Pancreas (tissue), 10 donors: Measurements from ENCODE around the gene KIF5C. TPM values are rescaled to one million over a fixed set of nuclear protein-coding genes. Genes with fewer than 3 reads are reported as not detected.

Experiments used
- ATAC-seq, 4 donors: fragments of 200-7000 bp; cut with Tn5 transposase; one replicate each; pipeline versions ENCODE4 v1.8.0 to v1.9.1; 2020; ENCODE audit warnings: mild to moderate bottlenecking in 4 of 4, moderate library complexity in 4 of 4
- DNase-seq, 6 donors: peaks; one replicate each; pipeline ENCODE4 v3.0.0-alpha.2; 2020
- FAIRE-seq: peaks from 2 replicates; lab custom pipeline; 2012; peaks lifted over from hg19 to GRCh38; lab: Jason Lieb, UNC
- H3K27ac ChIP-seq, 4 donors: fragments of 200-600 bp; sonication (generic); 1 replicate in 3 of 4; 2 replicates in 1 of 4; pipeline versions ENCODE4 v1.5.0 to v1.8.0; 2020
- H3K27me3 ChIP-seq, 4 donors: fragments of 200-600 bp; one replicate each; pipeline ENCODE4 v1.8.0; 2021
- H3K36me3 ChIP-seq, 3 donors: fragments of 200-600 bp; sonication (generic) in 1 of 3; one replicate each; pipeline versions ENCODE4 v1.5.0 to v1.8.0; 2020 to 2021
- H3K4me1 ChIP-seq, 3 donors: fragments of 200-600 bp; one replicate each; pipeline ENCODE4 v1.8.0; 2021
- H3K4me3 ChIP-seq, 4 donors: fragments of 200-600 bp; sonication (generic) in 2 of 4; one replicate each; pipeline versions ENCODE4 v1.5.0 to v1.8.0; 2020 to 2021
- H3K9me3 ChIP-seq, 4 donors: fragments of 200-600 bp; one replicate each; pipeline ENCODE4 v1.8.0; 2021
- WGBS, 2 donors: extraction: QIAGEN DNeasy Blood & Tissue Kit; methylation state at CpG; one replicate each; pipeline ENCODE4 v1.1.7; 2013; 5-methylcytosine and 5-hydroxymethylcytosine counted together
- intact Hi-C, 3 donors: fragments of 100-400 bp; cut with DNase I; formaldehyde crosslinking; loops; one replicate each; pipeline versions ENCODE4 v1.11.1 to v1.14.2; 2022
- polyA plus RNA-seq, 2 donors: library from polyadenylated mRNA; stranded (reverse); fragments of 200-250 nt; gene quantifications; one replicate each; pipeline ENCODE4 v1.2.3, GENCODE V29; 2013
- total RNA-seq, 6 donors: library from RNA; stranded (reverse); fragmentation: NEBNext Ultra II Directional in 4 of 6; extraction: Animal tissue kit (Norgen Biotek cat#: 25700) in 4 of 6; gene quantifications; one replicate each; pipeline versions ENCODE4 v1.2.1 to v1.2.4, GENCODE V29; 2021 to 2023
- TF ChIP-seq, protein P1 (sequence below), 4 donors: fragments of 200-600 bp; sonication (generic) in 3 of 4; IDR thresholded peaks; one replicate each; pipeline versions ENCODE4 v1.5.0 to v1.8.0; 2021; ENCODE audit warnings: antibody characterized with exemption in 4 of 4
- donor health status: healthy with polysubstance abuse.
- donor health status: DM: no; HTN: no; CAD: no; lungs with moderate emphysema.
- donor health status: DM: no; HTN: no; CAD: no.
- donor health status: control.
- donor health status: control.
- donor health status: Bipolar disorder and iron deficiency.
- donor health status: DM: yes; HTN: yes; CAD: no.
- donor health status: DM: no; HTN: no; CAD: no.
- donor health status: DM: no; HTN: no; CAD: no.
- donor health status: DM: yes; HTN: yes; CAD: no.

The KIF5C gene
- total and polyA plus RNA-seq, 8 donors: 0.88 to 10.2 (median 2.8) TPM

- Histone ChIP-seq H3K9me3 (no peaks in the 10 kb centered on the region), H3K36me3 (no peaks in the 10 kb centered on the region), H3K4me3 (no peak overlapping the region), H3K4me1 (no peaks in the 10 kb centered on the region), H3K27me3 (no peaks in the 10 kb centered on the region), H3K27ac (no peak overlapping the region)
- intact Hi-C loops: loop anchor here in 2 of 3 donors (5.0 kb wide), 3 partner anchors 295 to 545 kb away; no protein-coding TSS in a partner anchor
- ATAC-seq (peak; percentile 84 to 93 (median 92)), DNase-seq (peak; percentile 67 to 85 (median 79)), FAIRE-seq (peak; percentile 23)
- 44 to 46% methylated on average over 14 of the region's 14 CpGs for WGBS, 2 donors
- TF ChIP-seq, protein P1, sequence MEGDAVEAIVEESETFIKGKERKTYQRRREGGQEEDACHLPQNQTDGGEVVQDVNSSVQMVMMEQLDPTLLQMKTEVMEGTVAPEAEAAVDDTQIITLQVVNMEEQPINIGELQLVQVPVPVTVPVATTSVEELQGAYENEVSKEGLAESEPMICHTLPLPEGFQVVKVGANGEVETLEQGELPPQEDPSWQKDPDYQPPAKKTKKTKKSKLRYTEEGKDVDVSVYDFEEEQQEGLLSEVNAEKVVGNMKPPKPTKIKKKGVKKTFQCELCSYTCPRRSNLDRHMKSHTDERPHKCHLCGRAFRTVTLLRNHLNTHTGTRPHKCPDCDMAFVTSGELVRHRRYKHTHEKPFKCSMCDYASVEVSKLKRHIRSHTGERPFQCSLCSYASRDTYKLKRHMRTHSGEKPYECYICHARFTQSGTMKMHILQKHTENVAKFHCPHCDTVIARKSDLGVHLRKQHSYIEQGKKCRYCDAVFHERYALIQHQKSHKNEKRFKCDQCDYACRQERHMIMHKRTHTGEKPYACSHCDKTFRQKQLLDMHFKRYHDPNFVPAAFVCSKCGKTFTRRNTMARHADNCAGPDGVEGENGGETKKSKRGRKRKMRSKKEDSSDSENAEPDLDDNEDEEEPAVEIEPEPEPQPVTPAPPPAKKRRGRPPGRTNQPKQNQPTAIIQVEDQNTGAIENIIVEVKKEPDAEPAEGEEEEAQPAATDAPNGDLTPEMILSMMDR (IDR thresholded peaks at IDR 0.05): peak; percentile 81 to 86 (median 83)
Observed at GRCh38 chr2:149017116-149017985, 142.3 kb downstream of the KIF5C start.

- Histone ChIP-seq H3K4me1 (no peaks in the 10 kb centered on the region), H3K4me3 (no peak overlapping the region), H3K36me3 (no peaks in the 10 kb centered on the region), H3K9me3 (no peaks in the 10 kb centered on the region), H3K27me3 (no peaks in the 10 kb centered on the region), H3K27ac (no peak overlapping the region)
- FAIRE-seq (no peak), DNase-seq (no peak), ATAC-seq (no peak)
- WGBS, 2 donors: 75 to 81% methylated on average over 3 of the region's 3 CpGs
- TF ChIP-seq, protein P1 (IDR thresholded peaks at IDR 0.05): no peak
- intact Hi-C loops: loop anchor here in 2 of 3 donors (5.0 kb wide), 3 partner anchors 293 to 543 kb away; no protein-coding TSS in a partner anchor
Observed at GRCh38 chr2:149018981-149019380, 144.0 kb downstream of the KIF5C start.

DNA sequence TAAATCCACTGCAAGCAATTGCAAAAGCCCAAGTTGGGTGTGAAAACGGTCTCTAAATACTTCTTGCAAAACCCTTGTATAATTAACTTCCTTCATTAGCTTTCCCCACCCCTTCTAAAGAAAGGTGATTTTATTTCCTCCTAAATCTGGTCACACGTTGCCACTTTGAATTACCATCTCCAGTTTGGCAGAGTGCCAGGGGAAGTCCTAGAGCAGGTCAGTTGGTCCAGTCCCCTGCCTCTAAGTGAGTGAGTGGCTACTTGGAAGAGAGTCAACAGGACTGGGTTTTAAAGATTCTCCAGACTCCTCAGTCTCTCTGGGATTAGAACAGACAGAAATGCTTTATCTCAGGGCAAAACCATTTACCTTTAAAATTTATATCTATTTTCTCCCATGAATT lies 144.7 kb downstream of the KIF5C start:
- Histone ChIP-seq H3K4me1 (no peaks in the 10 kb centered on the region), H3K27me3 (no peaks in the 10 kb centered on the region), H3K27ac (no peak overlapping the region), H3K9me3 (no peaks in the 10 kb centered on the region), H3K36me3 (no peaks in the 10 kb centered on the region), H3K4me3 (no peak overlapping the region)
- no peak for FAIRE-seq
- no peak for DNase-seq
- intact Hi-C loops: loop anchor here in 2 of 3 donors (5.0 kb wide), 4 partner anchors 293 to 548 kb away; no protein-coding TSS in a partner anchor
- ATAC-seq: peak in 1 of 4 donors; percentile 11
- TF ChIP-seq, protein P1 (IDR thresholded peaks at IDR 0.05): no peak
- 29 to 43% methylated on average over 2 of the region's 2 CpGs for WGBS, 2 donors

- no peak for FAIRE-seq
- DNase-seq: no peak
- Histone ChIP-seq H3K36me3 (no peaks in the 10 kb centered on the region), H3K27me3 (no peaks in the 10 kb centered on the region), H3K9me3 (no peaks in the 10 kb centered on the region), H3K4me3 (no peak overlapping the region), H3K27ac (no peak overlapping the region), H3K4me1 (no peaks in the 10 kb centered on the region)
- TF ChIP-seq, protein P1 (IDR thresholded peaks at IDR 0.05): no peak
- intact Hi-C loops: loop anchor here in 1 of 3 donors (5.0 kb wide), 1 partner anchor 547 kb away; no protein-coding TSS in a partner anchor
- WGBS, 2 donors: 73 to 76% methylated on average over 10 of the region's 10 CpGs
- peak in 2 of 4 donors; percentile 28 to 34 for ATAC-seq
Observed at GRCh38 chr2:149020432-149020851, 145.4 kb downstream of the KIF5C start.
